ENCODE data around the gene BCL11A. TPM values are rescaled to one million over a fixed set of nuclear protein-coding genes. Genes with fewer than 3 reads are reported as not detected.

BCL11A gene
- polyA plus RNA-seq, 3 donors, result 0.30 to 3.0 TPM; not detected in 1

GRCh38 chr2:60565472-60565871, 12.0 kb upstream of the BCL11A start:
- 9 to 25% (median 12%) methylated on average over 3 of the region's 3 CpGs for WGBS, 3 donors
- H3K27ac ChIP-seq (ENCODE audit: low read depth, low read length), result no peak overlapping the region

- WGBS, 3 donors, result 63 to 81% (median 81%) methylated on average over 5 of the region's 5 CpGs
Measured at GRCh38 chr2:60560734-60561644, 7.5 kb upstream of the BCL11A start.

GRCh38 chr2:60559880-60560279, 6.4 kb upstream of the BCL11A start:
- 71 to 88% (median 73%) methylated on average over 1 of the region's 1 CpG for WGBS, 3 donors
- H3K27ac ChIP-seq (ENCODE audit: low read depth, low read length), result no peak overlapping the region

More at GRCh38 chr2:60560734-60561644, 7.5 kb upstream of the BCL11A start:
- no peak overlapping the region for H3K27ac ChIP-seq (ENCODE audit: low read depth, low read length)

- 70 to 73% (median 70%) methylated on average over 2 of the region's 2 CpGs for WGBS, 3 donors
Measured at GRCh38 chr2:60558536-60558935, 5.1 kb upstream of the BCL11A start.

GRCh38 chr2:60557486-60557864, 4.0 kb upstream of the BCL11A start:
- 7 to 43% (median 9%) methylated on average over 12 of the region's 12 CpGs for WGBS, 3 donors

More at GRCh38 chr2:60558536-60558935, 5.1 kb upstream of the BCL11A start:
- H3K27ac ChIP-seq (ENCODE audit: low read depth, low read length), result no peak overlapping the region

GRCh38 chr2:60556576-60557485, 3.4 kb upstream of the BCL11A start:
- WGBS, 3 donors, result 1 to 5% (median 2%) methylated on average over 31 of the region's 31 CpGs

More at GRCh38 chr2:60557486-60557864, 4.0 kb upstream of the BCL11A start:
- no peak overlapping the region for H3K27ac ChIP-seq (ENCODE audit: low read depth, low read length)

GRCh38 chr2:60556175-60556574, 2.7 kb upstream of the BCL11A start:
- WGBS, 3 donors, result 31 to 49% (median 32%) methylated on average over 5 of the region's 5 CpGs
- H3K27ac ChIP-seq (ENCODE audit: low read depth, low read length), result no peak overlapping the region

More at GRCh38 chr2:60556576-60557485, 3.4 kb upstream of the BCL11A start:
- H3K27ac ChIP-seq (ENCODE audit: low read depth, low read length), result no peak overlapping the region

GRCh38 chr2:60555783-60556139, 2.3 kb upstream of the BCL11A start:
- 7 to 47% (median 8%) methylated on average over 5 of the region's 5 CpGs for WGBS, 3 donors
- H3K27ac ChIP-seq (ENCODE audit: low read depth, low read length), result no peak overlapping the region

- 0 to 1% (median 1%) methylated on average over 42 to 43 of the region's 43 CpGs for WGBS, 3 donors
- H3K27ac ChIP-seq (ENCODE audit: low read depth, low read length), result no peak overlapping the region
Measured at GRCh38 chr2:60555066-60555782, 1.8 kb upstream of the BCL11A start.

GRCh38 chr2:60554646-60555065, 1.2 kb upstream of the BCL11A start:
- 0 to 1% (median 0%) methylated on average over 28 of the region's 28 CpGs for WGBS, 3 donors
- no peak overlapping the region for H3K27ac ChIP-seq (ENCODE audit: low read depth, low read length)

- 1% methylated on average over 55 to 56 of the region's 56 CpGs for WGBS, 3 donors
- H3K27ac ChIP-seq (ENCODE audit: low read depth, low read length), result no peak overlapping the region
Measured at GRCh38 chr2:60554074-60554645, 706 bp upstream of the BCL11A start.

GRCh38 chr2:60552851-60553494, 481 bp downstream of the BCL11A start:
- no peak overlapping the region for H3K27ac ChIP-seq (ENCODE audit: low read depth, low read length)
- 1 to 4% (median 3%) methylated on average over 38 of the region's 38 CpGs for WGBS, 3 donors

- 0 to 2% (median 1%) methylated on average over 45 to 49 of the region's 49 CpGs for WGBS, 3 donors
- no peak overlapping the region for H3K27ac ChIP-seq (ENCODE audit: low read depth, low read length)
Measured at GRCh38 chr2:60552078-60552850, 1.2 kb downstream of the BCL11A start.

- whole genome bisulfite sequencing, 3 donors, result 2 to 3% (median 3%) methylated on average over 50 to 63 of the region's 63 CpGs
- H3K27ac ChIP-seq (ENCODE audit: low read depth, low read length), result no peak overlapping the region
Measured at GRCh38 chr2:60551240-60552077, 2.0 kb downstream of the BCL11A start.

- WGBS, 3 donors, result 4 to 6% (median 5%) methylated on average over 8 of the region's 8 CpGs
Measured at GRCh38 chr2:60550984-60551239, 2.5 kb downstream of the BCL11A start.

GRCh38 chr2:60550178-60550983, 3.1 kb downstream of the BCL11A start:
- 0 to 1% (median 1%) methylated on average over 62 of the region's 62 CpGs for whole genome bisulfite sequencing, 3 donors
- no peak overlapping the region for H3K27ac ChIP-seq (ENCODE audit: low read depth, low read length)

More at GRCh38 chr2:60550984-60551239, 2.5 kb downstream of the BCL11A start:
- H3K27ac ChIP-seq (ENCODE audit: low read depth, low read length), result no peak overlapping the region

Measured in adipose tissue (tissue), 3 donors.